Skeletal muscle tissue (tissue), 4 donors: ENCODE data around the gene TAS2R41. TPM values are rescaled to one million over a fixed set of nuclear protein-coding genes. Genes with fewer than 3 reads are reported as not detected.

Experiments
- H3K27ac ChIP-seq: one replicate; pipeline ENCODE4 v1.7.0; 2013; ENCODE audit warnings: mild to moderate bottlenecking, low read depth, low read length, inconsistent platforms
- H3K27me3 ChIP-seq, 3 donors: one replicate each; pipeline ENCODE4 v1.7.0; 2013; ENCODE audit warnings: low read length in 3 of 3; ENCODE audit not compliant: control insufficient read depth in 3 of 3, insufficient read depth in 3 of 3
- H3K36me3 ChIP-seq, 3 donors: one replicate each; pipeline ENCODE4 v1.7.0; 2013; ENCODE audit warnings: low read length in 3 of 3; ENCODE audit not compliant: control insufficient read depth in 3 of 3, insufficient read depth in 3 of 3
- H3K4me1 ChIP-seq, 3 donors: one replicate each; pipeline ENCODE4 v1.7.0; 2013; ENCODE audit warnings: low read length in 3 of 3, mild to moderate bottlenecking in 3 of 3; ENCODE audit not compliant: control insufficient read depth in 3 of 3, insufficient read depth in 3 of 3
- H3K4me3 ChIP-seq, 3 donors: one replicate each; pipeline ENCODE4 v1.7.0; 2013; ENCODE audit warnings: low read length in 3 of 3
- H3K9ac ChIP-seq, 3 donors: one replicate each; pipeline ENCODE4 v1.7.0; 2013; ENCODE audit warnings: low read length in 3 of 3, mild to moderate bottlenecking in 3 of 3, moderate library complexity in 2 of 3, low read depth in 1 of 3
- H3K9me3 ChIP-seq, 3 donors: one replicate each; pipeline ENCODE4 v1.7.0; 2013; ENCODE audit warnings: low read length in 3 of 3; ENCODE audit not compliant: control insufficient read depth in 3 of 3
- total RNA-seq: library from RNA; depleted of rRNA; stranded (reverse); fragments of >200 nt; gene quantifications from one replicate; pipeline ENCODE4 v1.2.3, GENCODE V29; 2014
- donor health status: Osteomylitis.

TAS2R41 gene
- total RNA-seq, 1 donor from 2014 or later = not detected

DNA sequence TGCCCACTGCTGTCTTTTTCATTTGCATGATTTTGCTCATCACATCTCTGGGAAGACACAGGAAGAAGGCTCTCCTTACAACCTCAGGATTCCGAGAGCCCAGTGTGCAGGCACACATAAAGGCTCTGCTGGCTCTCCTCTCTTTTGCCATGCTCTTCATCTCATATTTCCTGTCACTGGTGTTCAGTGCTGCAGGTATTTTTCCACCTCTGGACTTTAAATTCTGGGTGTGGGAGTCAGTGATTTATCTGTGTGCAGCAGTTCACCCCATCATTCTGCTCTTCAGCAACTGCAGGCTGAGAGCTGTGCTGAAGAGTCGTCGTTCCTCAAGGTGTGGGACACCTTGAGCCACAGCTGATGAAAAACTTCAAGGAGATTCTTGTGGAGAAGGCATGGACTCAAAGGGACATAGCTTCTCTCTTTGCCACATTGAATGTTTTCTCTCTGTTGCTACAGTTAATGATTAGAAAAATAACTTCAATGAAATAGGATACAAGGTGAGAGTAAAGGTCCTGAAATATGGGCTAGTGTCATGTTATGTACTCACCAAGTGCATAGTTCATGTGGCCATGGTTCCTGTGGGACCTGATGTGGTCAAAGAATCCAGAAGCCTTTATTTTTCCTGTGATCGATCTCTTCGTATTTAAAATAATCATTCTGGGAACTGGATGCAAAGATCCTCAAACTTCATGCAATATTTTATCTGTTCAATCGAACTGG is 33.5 kb upstream of the TAS2R41 start:
- no peaks in the 10 kb centered on the region for H3K27me3 ChIP-seq
- no peaks in the 10 kb centered on the region for H3K9me3 ChIP-seq
- no peak overlapping the region for H3K27ac ChIP-seq
- H3K36me3 ChIP-seq = no peaks in the 10 kb centered on the region
- no peaks in the 10 kb centered on the region for H3K4me1 ChIP-seq
- H3K4me3 ChIP-seq = no peak overlapping the region
- H3K9ac ChIP-seq = no peak overlapping the region

DNA sequence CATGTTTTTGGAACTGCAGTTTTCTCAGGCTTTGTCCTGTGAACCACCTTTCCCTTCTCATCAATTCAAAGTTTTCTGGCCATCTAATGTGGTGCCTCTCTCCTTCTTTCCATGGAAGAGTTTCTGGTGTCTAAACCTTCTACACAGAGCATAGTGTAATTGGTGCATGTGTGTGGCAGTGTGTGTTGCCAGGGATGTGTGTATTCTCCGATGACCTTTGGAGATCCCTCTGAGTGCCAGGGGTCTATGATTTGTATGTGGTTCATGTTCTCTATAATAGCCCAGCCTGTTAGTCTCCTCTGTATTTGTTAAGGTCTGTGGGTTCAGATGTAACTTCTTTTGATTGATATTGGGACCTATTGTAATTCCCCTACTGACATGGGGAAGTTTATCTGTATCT is 32.9 kb upstream of the TAS2R41 start:
- Histone ChIP-seq H3K27me3 (no peaks in the 10 kb centered on the region), H3K36me3 (no peaks in the 10 kb centered on the region), H3K9ac (no peak overlapping the region), H3K27ac (no peak overlapping the region), H3K4me3 (no peak overlapping the region), H3K9me3 (no peaks in the 10 kb centered on the region), H3K4me1 (no peaks in the 10 kb centered on the region)

DNA sequence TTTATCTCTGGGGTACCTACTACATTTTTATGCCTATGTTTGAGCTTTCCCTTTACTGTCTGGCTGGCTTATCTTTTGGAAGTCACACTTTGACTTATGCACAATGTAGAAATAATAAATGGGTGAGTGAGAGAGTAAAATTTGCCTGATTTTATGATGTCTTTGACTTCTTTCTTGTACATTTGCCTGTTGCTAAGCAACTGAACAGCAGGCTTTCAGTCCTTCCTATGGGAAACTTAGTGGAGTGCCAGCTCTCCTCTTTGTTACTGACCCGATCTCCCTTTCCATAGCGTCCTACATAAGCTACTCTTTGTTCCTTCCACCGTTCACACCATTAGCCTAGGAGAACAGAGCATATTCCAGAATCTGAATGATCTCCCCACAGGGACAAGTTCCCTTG is 30.2 kb upstream of the TAS2R41 start:
- H3K4me1 ChIP-seq = no peaks in the 10 kb centered on the region
- no peaks in the 10 kb centered on the region for H3K27me3 ChIP-seq
- no peak overlapping the region for H3K9ac ChIP-seq
- no peaks in the 10 kb centered on the region for H3K9me3 ChIP-seq
- H3K27ac ChIP-seq = no peak overlapping the region
- no peak overlapping the region for H3K4me3 ChIP-seq
- H3K36me3 ChIP-seq = no peaks in the 10 kb centered on the region

DNA sequence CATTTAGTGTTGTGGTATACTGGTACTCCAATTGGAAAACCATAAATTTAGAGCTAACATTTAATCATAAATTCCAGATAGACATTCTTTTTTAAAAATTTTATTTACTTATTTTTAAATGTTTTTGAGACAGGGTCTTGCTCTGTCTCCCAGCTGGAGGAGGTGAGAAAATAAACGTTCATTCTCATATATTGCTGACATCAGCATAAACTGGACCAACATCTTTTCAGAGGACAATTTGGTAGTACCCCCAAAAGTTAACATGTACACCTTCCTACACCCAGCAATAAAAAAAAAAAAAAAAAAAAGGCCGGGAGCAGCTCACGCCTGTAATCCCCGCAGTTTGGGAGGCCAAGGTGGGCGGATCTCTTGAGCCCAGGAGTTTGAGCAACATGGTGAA is 29.2 kb upstream of the TAS2R41 start:
- H3K4me3 ChIP-seq = no peak overlapping the region
- no peaks in the 10 kb centered on the region for H3K36me3 ChIP-seq
- no peak overlapping the region for H3K9ac ChIP-seq
- no peaks in the 10 kb centered on the region for H3K9me3 ChIP-seq
- no peaks in the 10 kb centered on the region for H3K27me3 ChIP-seq
- no peaks in the 10 kb centered on the region for H3K4me1 ChIP-seq
- H3K27ac ChIP-seq = no peak overlapping the region

DNA sequence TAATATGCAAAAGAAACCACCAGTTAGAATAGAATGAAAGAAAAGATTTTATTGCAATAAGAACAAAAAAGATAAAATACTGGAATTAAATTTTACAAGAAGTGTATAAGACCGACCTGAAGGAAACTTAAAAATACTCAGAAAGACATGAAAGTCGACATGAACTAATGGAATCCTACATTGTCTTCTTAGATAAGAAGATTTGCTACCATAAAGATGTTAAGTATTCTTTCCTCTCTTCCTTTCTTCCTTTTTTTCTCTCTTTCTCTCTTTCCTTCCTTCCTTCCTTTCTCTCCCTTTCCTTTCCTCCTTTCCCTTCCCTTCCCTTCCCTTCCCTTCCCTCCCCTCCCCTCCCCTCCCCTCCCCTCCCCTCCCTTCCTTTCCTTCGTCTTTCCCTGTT is 27.9 kb upstream of the TAS2R41 start:
- Histone ChIP-seq H3K27me3 (no peaks in the 10 kb centered on the region), H3K9ac (no peak overlapping the region), H3K36me3 (no peaks in the 10 kb centered on the region), H3K9me3 (no peaks in the 10 kb centered on the region), H3K4me1 (no peaks in the 10 kb centered on the region), H3K27ac (no peak overlapping the region), H3K4me3 (no peak overlapping the region)

DNA sequence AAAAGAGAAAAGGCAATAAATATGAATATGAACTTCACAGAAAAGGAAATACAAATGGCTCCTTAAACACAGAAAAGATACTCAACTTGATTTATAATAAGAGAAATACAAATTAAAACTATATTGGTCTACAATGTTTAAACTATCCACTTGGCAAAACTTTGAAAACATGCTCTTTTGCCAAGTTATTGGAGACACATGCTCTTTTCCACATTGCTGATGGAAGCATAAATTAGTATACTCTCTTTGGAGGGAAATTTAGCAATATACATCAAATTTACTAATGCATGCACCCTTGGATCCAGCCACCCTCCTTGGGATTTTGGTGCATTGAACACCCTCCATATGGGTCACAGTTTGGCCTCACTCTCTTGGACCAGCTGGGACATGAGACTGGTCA is 26.6 kb upstream of the TAS2R41 start:
- H3K4me1 ChIP-seq = no peaks in the 10 kb centered on the region
- no peaks in the 10 kb centered on the region for H3K9me3 ChIP-seq
- H3K27me3 ChIP-seq = no peaks in the 10 kb centered on the region
- no peak overlapping the region for H3K9ac ChIP-seq
- no peak overlapping the region for H3K4me3 ChIP-seq
- no peak overlapping the region for H3K27ac ChIP-seq
- H3K36me3 ChIP-seq = no peaks in the 10 kb centered on the region

DNA sequence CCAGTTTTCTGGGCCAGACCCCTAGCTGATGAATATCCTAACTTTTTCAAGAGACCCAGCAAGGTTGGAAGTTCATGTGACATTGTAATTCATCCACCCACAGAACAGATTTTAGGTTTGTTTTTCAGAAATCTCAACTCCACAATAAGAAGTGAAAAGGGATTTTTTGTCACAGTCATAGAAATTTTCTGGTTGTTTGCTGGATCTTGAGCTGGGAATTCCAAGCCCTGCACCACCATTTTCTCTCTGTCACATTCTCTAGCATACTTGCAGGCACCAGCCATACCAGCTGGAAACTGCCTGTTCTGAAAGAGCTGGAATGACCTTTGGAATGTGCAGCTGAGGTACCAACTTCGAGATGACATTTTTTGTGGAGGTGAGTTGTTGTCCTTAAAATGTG is 25.9 kb upstream of the TAS2R41 start:
- no peak overlapping the region for H3K4me3 ChIP-seq
- no peaks in the 10 kb centered on the region for H3K9me3 ChIP-seq
- H3K36me3 ChIP-seq = no peaks in the 10 kb centered on the region
- no peak overlapping the region for H3K9ac ChIP-seq
- H3K4me1 ChIP-seq = no peaks in the 10 kb centered on the region
- H3K27ac ChIP-seq = no peak overlapping the region
- H3K27me3 ChIP-seq = no peaks in the 10 kb centered on the region

DNA sequence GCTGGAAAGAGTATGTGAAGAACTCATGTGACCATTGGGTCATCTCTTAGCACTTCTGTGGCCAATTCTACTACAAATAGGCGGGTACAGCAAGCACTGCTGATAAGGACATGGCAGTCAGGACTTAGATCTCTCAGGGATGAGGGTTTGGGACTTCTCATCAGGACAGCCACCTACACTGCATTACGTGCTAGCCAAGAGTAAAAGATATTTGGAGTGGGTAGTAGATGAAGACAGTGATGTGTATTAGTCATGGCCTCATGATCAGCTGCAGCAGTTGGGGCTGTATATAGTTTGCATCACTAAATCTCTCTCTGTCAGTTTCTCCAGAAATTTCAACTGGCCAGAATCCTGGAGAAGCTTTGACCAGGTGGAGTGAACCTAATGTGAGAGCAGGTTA is 25.2 kb upstream of the TAS2R41 start:
- H3K9me3 ChIP-seq = no peaks in the 10 kb centered on the region
- no peak overlapping the region for H3K27ac ChIP-seq
- H3K4me3 ChIP-seq = no peak overlapping the region
- no peak overlapping the region for H3K9ac ChIP-seq
- no peaks in the 10 kb centered on the region for H3K27me3 ChIP-seq
- no peaks in the 10 kb centered on the region for H3K36me3 ChIP-seq
- no peaks in the 10 kb centered on the region for H3K4me1 ChIP-seq

DNA sequence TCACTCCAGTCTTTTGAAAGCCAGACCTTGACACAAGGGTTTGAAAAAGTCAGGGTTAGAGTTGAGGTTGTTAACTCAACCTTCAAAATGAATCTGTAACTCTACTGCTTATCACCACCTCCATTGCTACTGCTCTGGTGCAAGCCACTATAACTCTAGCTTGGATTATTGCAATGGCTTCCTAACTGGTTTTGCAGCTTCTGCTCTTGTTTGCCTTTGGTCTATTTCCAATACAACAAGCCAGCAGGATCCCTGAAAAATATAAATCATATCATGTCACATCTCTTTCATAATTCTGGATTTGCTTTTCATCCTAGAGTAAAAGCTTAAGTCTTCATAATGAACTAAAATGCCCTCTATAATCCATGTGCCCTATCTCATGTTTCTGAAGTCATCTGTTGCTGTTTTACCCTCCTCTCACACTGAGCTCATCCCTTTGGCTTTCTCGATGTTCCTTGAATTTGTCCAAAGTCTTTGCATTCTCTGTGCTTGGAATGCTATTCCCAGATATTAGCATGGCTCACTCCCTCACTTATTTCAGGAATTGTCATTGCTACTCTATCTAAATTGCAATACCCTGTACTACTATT is 23.5 kb upstream of the TAS2R41 start:
- Histone ChIP-seq H3K36me3 (no peaks in the 10 kb centered on the region), H3K9me3 (no peaks in the 10 kb centered on the region), H3K9ac (no peak overlapping the region), H3K27me3 (no peaks in the 10 kb centered on the region), H3K4me3 (no peak overlapping the region), H3K27ac (no peak overlapping the region), H3K4me1 (no peaks in the 10 kb centered on the region)

DNA sequence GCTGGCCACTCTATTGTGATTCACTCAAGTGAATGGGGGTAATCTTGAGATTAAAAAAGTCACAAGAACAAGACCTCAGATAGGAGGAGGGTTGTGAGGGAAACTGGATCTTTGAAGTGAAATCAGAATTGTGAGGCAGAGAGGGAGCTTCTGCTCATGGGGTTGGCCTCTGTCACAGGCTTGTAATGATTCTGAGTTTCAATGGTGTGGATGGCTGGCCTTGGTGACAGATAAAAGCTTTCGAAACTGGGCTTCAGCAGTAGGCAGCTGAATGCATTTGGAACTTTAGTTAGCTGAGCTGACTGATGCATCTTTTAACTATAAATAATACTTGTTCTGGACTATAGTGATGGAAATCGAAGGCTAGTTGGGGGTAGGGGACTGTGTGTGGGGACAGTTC is 22.2 kb upstream of the TAS2R41 start:
- no peak overlapping the region for H3K4me3 ChIP-seq
- H3K4me1 ChIP-seq = no peaks in the 10 kb centered on the region
- H3K9ac ChIP-seq = no peak overlapping the region
- H3K27ac ChIP-seq = no peak overlapping the region
- H3K36me3 ChIP-seq = no peaks in the 10 kb centered on the region
- no peaks in the 10 kb centered on the region for H3K9me3 ChIP-seq
- H3K27me3 ChIP-seq = no peaks in the 10 kb centered on the region
